ENCODE data around the gene PI4KA.

The PI4KA gene

DNA sequence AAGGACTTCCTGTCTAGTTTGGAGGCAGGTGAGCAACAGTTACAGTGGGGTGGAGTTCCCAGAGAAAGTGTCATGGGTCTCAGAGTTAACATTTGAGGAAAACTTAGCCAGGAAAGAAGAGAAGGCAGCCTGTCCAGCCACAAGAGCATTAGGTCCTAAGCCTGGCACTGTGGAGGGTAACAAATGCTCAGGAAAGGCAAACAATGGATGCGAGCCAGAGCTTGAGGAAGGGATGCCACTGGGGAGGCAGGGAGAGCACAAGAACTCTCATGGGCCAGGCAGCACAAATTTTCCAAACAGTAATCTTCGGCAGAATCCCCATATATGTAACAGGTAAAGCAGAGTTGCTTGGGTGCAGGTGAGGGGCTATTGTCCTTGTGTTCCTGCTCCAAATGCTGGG is 92.7 kb downstream of the PI4KA start:
- TF ChIP-seq, protein P1, sequence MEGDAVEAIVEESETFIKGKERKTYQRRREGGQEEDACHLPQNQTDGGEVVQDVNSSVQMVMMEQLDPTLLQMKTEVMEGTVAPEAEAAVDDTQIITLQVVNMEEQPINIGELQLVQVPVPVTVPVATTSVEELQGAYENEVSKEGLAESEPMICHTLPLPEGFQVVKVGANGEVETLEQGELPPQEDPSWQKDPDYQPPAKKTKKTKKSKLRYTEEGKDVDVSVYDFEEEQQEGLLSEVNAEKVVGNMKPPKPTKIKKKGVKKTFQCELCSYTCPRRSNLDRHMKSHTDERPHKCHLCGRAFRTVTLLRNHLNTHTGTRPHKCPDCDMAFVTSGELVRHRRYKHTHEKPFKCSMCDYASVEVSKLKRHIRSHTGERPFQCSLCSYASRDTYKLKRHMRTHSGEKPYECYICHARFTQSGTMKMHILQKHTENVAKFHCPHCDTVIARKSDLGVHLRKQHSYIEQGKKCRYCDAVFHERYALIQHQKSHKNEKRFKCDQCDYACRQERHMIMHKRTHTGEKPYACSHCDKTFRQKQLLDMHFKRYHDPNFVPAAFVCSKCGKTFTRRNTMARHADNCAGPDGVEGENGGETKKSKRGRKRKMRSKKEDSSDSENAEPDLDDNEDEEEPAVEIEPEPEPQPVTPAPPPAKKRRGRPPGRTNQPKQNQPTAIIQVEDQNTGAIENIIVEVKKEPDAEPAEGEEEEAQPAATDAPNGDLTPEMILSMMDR (IDR thresholded peaks at IDR 0.05; ENCODE audit: low read depth, low read length) = no peak
- H3K4me3 ChIP-seq (replicated peaks in 1 of 2; ENCODE audit: low read depth in 2 of 2, low read length in 2 of 2) = no peak overlapping the region
- no peak for DNase-seq (ENCODE audit: low read depth in 2 of 2)

DNA sequence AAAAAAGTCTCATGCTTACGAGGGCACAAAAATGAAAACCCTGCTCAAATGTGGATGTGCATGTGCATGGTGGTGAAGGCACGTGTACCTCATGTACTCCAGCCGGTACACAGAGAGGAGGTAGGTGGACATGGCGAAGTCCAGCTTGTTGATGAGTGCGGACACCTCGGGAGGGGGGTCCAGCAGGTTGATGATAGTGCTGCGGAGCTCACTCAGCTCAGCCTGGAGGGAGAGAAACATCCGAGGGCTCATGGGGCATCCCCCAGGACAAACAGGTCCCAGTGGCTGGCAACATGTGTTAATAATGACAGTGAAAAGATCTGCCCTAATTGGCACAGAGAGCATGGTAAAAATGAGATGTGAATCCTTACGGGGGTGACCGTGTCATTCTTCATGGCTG is 93.9 kb downstream of the PI4KA start:
- DNase-seq (ENCODE audit: low read depth in 2 of 2) = no peak
- no peak overlapping the region for H3K4me3 ChIP-seq (replicated peaks in 1 of 2; ENCODE audit: low read depth in 2 of 2, low read length in 2 of 2)

DNA sequence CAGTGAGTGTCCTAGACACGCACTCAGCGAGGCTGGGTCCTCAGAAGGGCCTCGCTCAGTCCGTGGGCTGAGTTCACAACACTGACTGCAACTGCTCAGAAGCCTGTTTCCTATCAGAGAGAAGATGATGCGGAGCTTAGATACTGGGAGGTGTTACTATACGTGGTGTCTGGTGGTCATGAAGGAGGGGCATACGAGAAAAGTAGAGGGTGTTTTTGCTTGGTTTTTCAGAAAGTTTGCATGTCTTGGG is 94.2 kb downstream of the PI4KA start:
- TF ChIP-seq, protein P1 (IDR thresholded peaks at IDR 0.05; ENCODE audit: low read depth, low read length) = no peak
- H3K4me3 ChIP-seq (replicated peaks in 1 of 2; ENCODE audit: low read depth in 2 of 2, low read length in 2 of 2) = no peak overlapping the region

More for the DNA sequence above, 93.9 kb downstream of the PI4KA start:
- TF ChIP-seq, protein P1 (IDR thresholded peaks at IDR 0.05; ENCODE audit: low read depth, low read length) = no peak

DNA sequence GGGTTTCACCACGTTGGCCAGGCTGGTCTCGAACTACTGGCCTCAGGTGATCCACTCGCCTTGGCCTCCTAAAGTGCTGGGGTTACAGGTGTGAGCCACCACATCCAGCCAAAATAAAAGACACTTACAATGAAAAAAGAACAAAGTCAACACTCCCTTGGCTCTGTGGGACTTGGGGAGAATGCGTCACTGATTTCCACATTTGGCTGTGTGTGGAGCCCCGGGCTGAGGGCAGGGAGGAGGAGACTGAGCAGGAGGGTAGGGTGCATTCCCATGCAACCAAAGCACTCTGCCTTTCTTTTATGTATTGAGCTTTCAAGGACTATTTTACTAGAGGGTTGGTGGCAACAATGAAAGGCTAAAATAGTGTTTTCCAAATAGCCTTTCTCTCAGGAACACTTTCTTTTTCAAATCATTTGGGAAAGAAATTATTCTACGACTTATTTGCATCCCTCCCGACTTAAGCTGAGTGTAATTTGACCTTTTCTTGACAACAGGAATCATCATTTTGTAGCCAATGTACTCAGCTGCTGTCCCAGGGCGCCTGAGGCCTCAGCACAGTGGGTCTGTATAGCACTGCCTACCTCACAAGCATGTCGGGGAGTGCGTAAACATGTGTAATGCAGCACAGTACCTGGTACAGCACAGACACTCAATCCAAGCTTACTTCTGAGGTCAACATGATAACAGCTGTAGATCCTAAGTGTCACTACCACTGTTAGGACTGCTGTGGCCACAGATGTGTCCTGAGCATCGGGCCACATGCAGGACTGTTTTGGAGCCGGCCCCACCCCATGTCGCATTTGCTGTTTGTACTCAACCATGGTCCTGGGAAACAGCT is 94.8 kb downstream of the PI4KA start:
- DNase-seq (ENCODE audit: low read depth in 2 of 2) = no peak
- TF ChIP-seq, protein P1 (IDR thresholded peaks at IDR 0.05; ENCODE audit: low read depth, low read length) = no peak
- H3K4me3 ChIP-seq (replicated peaks in 1 of 2; ENCODE audit: low read depth in 2 of 2, low read length in 2 of 2) = no peak overlapping the region

More for the DNA sequence above, 94.2 kb downstream of the PI4KA start:
- DNase-seq (ENCODE audit: low read depth in 2 of 2) = no peak

DNA sequence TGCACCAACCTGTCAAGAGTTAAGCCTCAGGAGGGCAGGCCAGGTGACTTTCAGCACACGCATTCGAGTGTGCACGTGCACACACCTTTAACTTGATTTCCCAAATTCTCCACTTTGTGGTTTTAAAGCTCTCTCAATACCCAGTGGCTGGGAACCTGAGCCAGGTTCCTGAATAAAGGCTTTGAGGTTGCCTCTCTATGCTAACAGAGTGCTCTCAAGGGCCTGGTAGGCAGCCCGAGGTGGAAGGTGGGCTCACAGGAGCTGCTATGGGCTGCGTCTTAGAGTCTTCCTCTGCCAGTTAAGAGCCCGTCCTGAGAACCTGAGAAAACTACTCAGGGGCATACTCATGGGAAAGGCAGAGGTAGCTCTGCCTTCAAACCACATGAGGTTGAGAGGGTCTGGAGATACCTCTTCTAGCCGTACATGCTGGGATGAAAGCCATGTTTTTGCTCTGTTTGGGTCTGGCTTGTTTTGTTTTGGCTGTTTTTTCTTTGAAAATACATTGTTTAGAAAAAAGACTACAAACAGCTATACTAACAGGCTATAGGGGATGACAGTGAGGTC is 96.3 kb downstream of the PI4KA start:
- no peak for DNase-seq (ENCODE audit: low read depth in 2 of 2)
- H3K4me3 ChIP-seq (replicated peaks in 1 of 2; ENCODE audit: low read depth in 2 of 2, low read length in 2 of 2) = no peak overlapping the region
- TF ChIP-seq, protein P1 (IDR thresholded peaks at IDR 0.05; ENCODE audit: low read depth, low read length) = no peak

DNA sequence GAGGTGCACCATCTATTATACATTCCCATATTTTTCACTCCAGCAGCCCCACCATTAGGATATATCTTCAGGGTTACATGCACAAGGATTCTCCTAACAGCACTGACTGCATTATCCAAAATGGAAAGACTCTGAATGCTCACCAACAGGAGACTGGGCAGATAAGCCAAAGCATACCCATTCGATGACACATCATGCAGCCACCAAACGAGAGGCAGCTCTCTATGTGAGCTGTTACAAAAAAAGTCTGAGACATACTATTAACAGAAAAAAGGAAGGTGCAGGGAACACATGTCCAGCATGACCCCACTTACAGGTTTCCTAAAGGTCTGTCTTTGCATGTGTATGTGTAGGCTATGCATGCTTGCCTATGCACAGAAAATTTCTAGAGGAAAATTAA is 97.1 kb downstream of the PI4KA start:
- no peak overlapping the region for H3K4me3 ChIP-seq (replicated peaks in 1 of 2; ENCODE audit: low read depth in 2 of 2, low read length in 2 of 2)
- TF ChIP-seq, protein P1 (IDR thresholded peaks at IDR 0.05; ENCODE audit: low read depth, low read length) = no peak
- peak in 1 of 2 donors; percentile 33 for DNase-seq (ENCODE audit: low read depth in 2 of 2)

All from cardiac fibroblast (primary cell).